GM18519 (cell line): ENCODE measurements around the gene KCNJ14.

Experiments
- ATAC-seq: cut with Tn5 transposase; IDR thresholded peaks from one replicate; pipeline ENCODE4 v1.9.1; 2021; ENCODE audit warnings: mild to moderate bottlenecking, moderate library complexity; ENCODE audit not compliant: unreplicated experiment, low FRiP score

KCNJ14 gene

GRCh38 chr19:48501494-48502349, 46.3 kb downstream of the KCNJ14 start:
- no peak for ATAC-seq

GRCh38 chr19:48502350-48503018, 47.1 kb downstream of the KCNJ14 start:
- no peak for ATAC-seq

GRCh38 chr19:48506138-48506733, 50.9 kb downstream of the KCNJ14 start:
- ATAC-seq, result no peak

DNA sequence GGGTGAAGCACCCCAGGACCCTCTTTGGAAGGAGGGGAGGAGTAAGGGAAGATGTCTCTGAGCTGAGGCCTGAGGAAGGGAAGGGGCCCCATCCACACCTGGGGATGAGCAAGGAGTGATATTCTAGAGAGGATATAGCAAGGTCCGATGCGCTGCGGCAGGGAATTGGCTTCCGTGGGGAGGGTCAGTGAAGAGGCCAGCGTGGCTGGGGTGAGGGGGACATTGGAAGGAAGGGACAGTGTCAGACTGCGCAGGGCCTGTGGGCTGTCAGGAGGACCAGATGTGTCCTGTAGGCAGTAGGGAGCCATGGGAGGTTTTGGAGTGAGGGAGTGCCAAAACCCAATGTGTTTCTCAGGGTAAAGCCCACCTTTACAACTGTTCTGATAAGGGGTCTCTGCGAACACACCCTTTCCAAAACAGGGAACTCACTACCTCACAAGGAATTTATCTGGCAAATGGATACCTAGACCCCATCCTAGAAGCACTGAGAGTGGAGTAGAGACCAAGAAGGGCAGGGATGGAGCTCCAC, 52.6 kb downstream of the KCNJ14 start:
- no peak for ATAC-seq

GRCh38 chr19:48508729-48509411, 53.5 kb downstream of the KCNJ14 start:
- no peak for ATAC-seq

GRCh38 chr19:48509467-48510194, 54.3 kb downstream of the KCNJ14 start:
- ATAC-seq, result no peak

GRCh38 chr19:48510421-48511268, 55.3 kb downstream of the KCNJ14 start:
- no peak for ATAC-seq

DNA sequence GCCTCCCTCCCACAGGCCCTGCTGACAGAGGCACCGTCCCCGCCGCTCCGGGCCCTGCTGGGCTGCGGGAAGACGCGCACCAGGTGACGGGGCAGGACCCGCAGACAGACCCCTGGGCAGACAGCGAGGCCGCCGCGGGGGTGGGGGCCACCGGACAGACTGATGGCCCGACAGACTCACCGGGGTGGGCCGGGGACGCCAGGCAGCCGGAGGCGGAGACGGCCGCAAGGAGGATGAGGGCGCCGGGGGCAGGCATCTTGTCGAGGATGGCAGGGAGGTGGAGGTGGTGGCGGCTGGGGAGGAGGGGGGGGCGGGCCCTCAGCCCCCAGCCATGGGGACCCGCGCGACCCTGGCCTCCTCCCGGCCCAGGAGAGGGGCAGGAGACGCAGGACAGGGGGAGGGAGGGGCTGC, 56.0 kb downstream of the KCNJ14 start:
- ATAC-seq, result no peak

DNA sequence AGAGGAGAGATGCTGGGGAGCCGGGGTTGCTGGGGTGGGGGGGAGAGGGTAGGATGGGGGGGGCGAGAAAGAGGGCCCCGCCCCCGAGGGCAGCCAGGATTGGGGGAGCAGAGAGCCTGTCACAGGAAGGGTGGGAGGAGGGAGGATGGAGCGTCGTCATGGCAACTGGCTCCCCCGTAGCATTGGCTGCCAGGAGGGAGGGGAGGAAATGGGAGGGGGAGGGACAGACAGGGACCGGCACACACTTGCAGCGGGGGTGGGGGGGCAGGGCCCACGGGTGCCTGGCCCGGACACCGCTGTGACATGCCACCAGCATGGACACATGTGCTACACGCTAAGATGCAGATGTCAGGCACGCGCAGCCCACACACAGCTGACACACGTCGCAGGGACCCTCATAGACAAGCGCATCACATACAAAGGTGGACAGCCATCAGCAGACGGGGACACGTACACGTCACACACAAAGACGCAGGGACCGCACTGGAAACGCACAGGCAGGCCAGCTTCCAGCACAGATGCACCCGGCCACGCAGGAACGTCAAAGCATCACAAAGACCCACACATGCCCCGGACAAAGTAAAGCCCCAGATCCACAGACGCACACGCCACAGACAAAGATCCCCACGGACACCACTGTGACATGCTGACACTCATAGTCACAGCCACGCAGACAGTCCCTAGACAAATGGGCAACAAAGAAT, 56.6 kb downstream of the KCNJ14 start, which contains the start of gene LMTK3:
TSS of gene LMTK3 (minus strand) at position 36 of the 704 bp plus-strand sequence. CDS start 259 bp downstream, outside the sequence.
- no peak for ATAC-seq

DNA sequence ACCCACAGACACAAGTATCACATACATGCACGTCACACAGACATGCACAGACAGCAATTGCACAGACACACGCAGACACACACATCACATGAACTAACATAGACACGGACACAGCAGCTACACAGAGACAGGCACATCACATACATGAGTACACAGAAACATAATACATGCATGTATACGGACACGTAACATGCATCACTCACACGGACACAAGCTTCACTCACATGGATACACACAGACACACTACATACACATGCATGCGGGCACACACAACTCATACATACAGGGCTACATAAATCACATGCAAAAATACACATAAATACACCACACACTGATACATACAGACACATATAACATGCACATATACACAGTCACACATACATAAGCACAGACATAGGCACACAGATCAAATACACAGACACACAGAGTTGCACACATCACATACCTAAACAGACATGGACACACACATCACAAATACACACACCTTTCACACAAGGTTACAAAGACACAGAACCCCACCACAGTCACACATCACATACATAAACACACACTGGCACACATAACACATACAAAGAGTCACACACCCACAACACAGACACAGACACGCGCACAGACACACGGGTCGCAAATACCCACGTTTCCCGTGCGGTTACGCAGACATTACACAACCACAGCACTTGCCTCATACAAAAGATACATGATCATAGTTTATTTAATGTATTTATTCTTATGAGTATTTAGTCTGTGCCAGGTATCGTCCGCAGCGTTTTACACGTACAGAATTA, 57.3 kb downstream of the KCNJ14 start:
- no peak for ATAC-seq

DNA sequence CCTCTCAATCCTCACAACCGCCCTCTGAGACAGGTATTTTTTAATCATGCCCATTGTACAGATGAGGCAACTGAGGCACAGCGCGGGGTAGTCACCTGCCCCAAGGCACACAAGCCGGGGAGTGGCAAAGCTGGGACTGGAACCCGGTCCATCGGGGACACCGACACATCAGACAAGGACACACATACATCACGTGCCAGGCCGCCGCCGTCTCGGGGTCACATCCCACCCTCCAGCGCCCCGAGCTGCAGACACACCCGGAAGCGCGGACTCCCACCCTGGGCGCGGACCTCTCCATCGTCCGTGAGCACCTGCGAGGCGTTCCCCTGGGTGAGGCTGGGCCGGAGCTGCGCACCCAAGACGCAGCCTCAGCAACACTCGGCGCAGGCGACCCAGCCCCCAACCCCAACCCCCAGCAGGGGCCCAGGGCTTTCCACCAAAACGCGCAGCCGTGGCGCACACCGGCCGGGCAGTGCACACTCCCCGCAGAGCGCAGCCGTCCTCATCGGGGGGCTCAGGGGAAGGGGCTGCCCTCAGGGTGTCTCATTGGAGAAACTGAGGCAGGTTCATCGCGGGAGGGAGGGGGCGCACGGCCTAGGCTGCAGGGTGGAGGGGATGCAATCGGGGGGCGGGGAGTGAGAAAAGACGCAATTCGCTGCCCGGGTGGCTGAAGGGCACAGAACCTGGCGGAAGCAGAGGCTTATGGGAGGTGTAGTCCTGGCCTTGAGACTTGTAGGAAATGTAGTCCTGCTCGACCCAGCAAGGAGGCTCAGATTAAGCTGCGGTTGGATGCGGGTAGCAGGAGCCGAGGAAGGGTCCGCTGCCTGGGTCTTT, 58.1 kb downstream of the KCNJ14 start:
- no peak for ATAC-seq

- ATAC-seq, result no peak
Measured at GRCh38 chr19:48514123-48514458, 58.7 kb downstream of the KCNJ14 start.

DNA sequence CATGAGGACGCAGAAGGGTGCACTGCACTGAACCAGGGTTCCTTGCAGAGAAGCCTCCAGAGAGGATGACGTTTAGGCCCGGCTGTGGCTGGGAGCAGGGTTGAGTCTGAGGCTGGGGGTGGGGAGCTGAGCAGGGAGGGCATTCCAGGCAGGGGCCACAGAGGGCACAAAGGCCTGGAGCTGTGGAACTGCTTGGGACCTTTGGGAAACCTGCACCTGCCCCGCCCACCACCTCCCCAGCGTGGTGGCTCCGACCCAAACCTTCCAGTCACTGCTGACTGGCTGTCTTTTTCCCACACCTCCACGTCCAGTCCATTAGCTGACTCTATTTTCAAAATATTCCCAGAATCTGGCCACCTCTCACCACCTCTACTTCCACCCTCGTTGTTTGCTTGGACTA, 61.2 kb downstream of the KCNJ14 start:
- no peak for ATAC-seq
